Right ventricle myocardium superior (tissue), 1 donor: ENCODE results near the gene KRT78. TPM values are rescaled to one million over a fixed set of nuclear protein-coding genes. Genes with fewer than 3 reads are reported as not detected.

ENCODE experiments used
- ATAC-seq: fragments of 200-7000 bp; cut with Tn5 transposase; one replicate; pipeline ENCODE4 v1.9.1; 2020; ENCODE audit warnings: mild to moderate bottlenecking; ENCODE audit not compliant: poor library complexity
- DNase-seq: peaks from one replicate; pipeline ENCODE4 v3.0.0-alpha.2; 2020
- intact Hi-C: fragments of 100-400 bp; cut with DNase I; formaldehyde crosslinking; loops from one replicate; pipeline ENCODE4 v1.11.2; 2022
- total RNA-seq: library from RNA; stranded (reverse); fragmentation: NEBNext Ultra II Directional; extraction: Animal tissue kit (Norgen Biotek cat#: 25700); gene quantifications from one replicate; pipeline ENCODE4 v1.2.1, GENCODE V29; 2021
- donor health status: DM: no; HTN: yes; CAD: no; lungs with severe emphysema.

KRT78 gene
- total RNA-seq, 1 donor from 2014 or later: not detected

DNA sequence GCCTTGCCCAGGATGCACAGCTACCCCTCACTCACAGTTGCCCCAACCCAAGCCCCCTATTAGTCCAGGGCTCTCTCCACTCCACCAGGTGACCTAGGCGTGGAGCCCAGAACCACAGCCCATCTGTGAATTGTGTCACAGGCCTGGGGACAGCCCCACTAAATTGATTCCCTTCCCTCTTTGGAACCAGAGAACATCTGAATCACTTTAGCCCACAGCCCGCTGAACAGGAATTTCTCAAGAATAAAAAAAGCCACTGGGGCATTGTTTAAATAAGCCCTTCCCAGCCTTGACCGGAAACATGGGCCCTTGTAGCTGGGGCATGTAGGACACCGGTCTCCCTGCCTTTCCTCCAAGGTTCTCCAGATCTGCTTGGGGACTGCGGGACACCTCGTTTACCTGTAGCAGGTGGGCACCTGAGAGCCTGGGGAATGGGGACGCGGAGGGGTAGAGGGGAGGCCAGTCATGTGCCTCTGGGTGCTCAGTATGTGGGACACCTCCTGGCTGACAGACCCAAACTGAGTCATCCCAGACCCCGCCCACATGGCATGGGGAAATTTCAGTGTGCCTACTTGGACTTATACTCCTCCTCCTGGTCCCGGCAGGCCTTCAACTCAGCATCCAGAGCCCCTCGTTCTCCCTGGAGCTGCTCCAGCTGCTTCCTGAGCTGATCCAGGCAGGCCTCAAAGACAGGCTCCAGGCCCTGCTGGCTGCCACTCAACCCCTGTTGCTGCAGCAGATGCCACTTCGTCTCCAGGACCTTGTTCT lies 1.3 kb downstream of the KRT78 start:
- DNase-seq (no peak), ATAC-seq (no peak)
- intact Hi-C loops: no loop called here

DNA sequence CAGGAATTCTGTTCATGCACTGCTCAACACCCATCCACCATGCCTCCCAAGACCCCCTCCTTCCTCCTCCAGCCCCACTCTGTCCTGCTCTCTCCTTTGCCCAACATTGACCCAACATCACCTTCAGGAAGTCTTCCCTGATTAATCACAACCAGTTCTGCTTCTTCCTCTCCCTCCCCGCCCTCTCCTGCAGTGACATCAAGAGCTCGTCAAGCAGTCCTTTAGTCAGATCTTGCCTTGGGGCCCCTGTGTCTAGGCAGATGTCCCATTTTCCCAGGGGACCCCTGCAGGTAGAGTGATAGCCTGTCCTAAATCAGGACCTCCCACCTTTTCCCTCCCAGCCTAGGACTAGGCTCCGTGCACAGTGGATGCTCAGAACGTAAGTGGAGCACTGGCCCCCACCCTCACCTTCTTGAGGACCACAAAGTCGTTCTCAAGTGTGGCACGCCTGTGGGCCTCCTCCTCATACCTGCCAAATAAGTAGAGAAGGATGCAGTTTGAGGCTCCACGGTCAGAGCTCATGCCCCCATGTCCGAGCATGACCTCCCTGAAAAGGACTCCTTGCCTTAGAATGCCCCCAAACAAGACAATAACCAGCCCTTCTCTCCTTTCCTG lies 2.3 kb downstream of the KRT78 start:
- no peak for DNase-seq
- no peak for ATAC-seq
- intact Hi-C loops: no loop called here

DNA sequence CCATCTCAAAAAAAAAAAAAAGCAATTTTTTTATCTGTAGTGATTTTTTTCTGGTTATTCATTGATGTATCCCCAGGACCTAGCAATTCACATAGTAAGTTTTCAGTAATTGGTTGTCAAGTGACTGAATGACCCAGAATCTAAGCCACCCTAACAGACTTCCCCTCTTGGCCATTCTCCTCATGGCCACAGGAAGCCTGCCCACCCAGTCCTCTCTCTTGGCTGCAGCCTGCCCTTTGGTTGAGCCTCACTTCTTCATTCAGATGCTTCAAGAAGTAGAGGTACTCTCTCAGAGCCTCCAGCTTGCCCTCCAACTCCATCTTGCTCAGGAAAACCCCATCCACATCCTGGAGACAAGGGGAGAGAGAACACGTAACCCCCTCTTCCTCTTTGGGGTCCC lies 2.8 kb downstream of the KRT78 start:
- ATAC-seq (no peak), DNase-seq (no peak)
- intact Hi-C loops: no loop called here

DNA sequence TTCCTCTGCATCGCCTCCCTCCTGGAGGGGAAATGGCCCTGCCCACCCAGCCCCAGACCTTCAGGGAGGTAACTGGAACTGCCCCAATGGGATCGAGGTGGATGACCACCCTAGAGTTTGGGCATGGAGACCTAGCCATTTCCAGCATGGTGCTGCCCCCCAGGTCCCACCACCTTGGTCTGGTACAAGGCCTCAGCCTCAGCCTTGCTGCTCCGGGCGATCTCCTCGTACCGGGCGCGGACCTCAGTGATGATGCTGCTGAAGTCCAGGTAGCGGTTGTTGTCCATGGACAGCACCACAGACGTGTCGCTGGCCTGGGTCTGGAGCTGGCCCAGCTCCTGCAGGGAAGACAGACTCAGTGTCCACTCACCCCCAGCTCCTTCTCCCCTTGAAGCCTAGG lies 4.4 kb downstream of the KRT78 start:
- DNase-seq (no peak), ATAC-seq (no peak)
- intact Hi-C loops: no loop called here

DNA sequence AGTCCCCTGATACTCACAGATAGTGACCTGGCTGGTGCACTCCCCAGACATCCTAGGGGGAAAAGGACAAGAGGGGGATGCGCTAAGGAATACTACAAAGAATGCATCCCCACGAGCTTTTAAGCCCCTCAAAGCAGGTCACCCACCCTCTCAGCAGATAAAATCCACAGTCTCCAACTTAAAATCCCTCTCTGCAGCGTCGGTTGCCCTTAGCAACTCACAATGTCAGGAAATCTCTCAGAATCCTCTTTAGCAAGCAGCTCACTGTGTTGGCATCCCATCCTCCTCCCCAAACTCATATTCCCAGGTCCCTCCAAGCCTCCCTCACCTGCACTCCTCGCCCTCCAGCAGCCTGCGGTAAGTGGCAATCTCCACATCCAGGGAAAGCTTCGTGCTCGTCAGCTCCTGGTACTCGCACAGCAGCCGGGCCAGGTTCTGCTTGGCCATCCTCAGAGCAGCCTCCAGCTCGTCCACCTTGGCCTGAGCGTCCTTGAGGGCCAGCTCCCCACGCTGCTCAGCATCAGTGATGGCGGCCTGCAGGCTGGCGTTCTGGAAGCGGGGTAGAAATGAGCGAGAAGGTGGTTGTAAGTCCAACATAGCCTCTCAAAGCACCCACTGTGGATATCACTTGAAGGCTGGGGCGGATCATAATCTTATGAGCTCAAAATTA lies 9.2 kb downstream of the KRT78 start:
- intact Hi-C loops: no loop called here
- no peak for ATAC-seq
- no peak for DNase-seq

DNA sequence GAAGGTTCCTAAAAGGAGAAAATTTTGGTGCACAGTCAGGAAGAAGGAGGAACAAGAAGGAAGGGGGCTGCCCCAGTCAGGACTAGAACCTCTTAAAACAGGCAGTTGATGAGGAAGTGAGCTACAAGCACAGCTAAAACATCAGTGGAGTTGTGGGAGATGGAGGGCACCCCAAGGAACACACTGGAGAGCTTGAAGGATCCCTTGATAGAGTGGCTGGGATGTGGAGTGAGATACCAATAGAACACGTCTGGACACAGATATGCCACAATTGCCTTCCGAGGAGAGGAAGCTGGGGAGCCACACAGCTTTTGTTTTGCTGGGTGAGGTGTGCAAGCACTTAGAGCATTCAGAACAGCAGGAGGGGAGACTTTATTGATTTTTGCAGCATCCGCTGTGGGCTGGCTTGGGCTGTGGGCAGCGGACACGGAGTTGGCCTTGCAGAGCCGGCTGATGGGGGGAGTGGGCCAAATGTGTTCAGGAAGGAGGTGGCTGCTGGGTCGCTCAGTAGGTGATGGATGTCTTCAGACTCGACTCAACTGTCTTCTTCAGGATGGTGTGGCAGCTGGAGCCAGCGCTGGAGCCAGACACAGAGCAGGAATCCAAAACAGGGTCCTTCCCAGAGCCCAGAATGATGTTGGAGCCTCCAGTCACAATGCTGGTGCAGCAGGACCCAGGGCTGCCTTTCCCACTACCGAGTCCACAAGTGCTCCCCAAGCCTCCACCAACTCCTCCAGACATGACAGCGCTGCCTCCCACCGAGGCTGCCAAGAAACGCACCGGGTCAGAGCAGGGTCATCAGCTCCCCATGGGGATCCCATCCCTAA lies 10.0 kb downstream of the KRT78 start:
- no peak for ATAC-seq
- DNase-seq: no peak
- intact Hi-C loops: no loop called here

DNA sequence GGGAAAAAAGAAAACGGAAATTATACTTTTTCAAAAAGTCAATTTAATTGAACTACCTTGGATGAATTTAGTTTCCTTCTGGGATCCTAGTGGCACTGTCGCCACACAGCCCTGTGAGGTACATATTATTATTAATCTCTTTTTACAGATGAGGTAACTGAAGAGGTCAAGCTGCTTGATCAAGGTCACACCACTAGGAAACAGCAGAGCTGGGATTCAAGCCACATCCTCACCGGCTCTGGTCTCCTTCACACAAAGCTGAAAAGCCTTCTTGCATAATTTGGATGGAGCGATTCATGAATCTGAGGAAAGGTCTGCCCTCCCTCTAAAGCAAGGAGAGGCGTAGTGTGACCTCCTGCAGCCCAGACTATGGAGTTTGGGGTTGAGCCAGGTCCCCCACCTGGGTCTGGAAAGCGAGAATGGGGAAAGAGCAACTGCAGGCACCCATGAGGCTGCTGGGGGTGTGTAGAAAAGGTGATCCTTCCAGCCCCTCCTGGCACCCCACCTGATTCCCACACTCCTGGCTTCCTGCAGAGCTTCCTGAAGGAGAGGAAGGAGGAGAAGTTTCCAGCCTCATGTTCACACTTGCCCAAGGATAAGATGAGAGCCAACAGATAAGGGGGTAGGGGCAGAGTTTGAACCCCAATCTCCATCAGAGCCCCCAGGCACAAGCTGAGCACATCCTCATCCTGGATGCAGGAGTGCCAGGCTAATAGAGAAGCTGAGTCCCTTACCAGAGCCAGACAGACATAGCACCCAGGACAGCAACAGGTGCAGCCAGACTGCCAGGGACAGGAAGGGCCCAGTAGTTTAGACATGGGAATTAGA lies 10.8 kb downstream of the KRT78 start:
- intact Hi-C loops: no loop called here
- DNase-seq (no peak), ATAC-seq (no peak)

DNA sequence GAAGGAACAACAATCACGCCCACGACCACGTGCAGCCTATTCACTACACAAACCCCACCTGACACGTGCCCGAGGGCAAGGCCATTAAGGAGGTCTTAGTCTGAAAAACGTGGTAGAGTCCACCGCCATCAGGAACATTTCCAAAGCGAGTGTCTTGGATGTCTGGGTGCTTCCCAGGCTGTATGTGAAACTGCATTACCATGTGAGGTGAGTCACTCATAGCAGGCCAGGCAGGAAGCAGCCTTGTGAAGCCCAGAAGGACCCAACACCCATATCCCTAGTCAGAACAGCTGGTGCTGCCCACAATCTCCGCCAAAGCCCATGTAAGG lies 11.4 kb downstream of the KRT78 start:
- DNase-seq: no peak
- intact Hi-C loops: no loop called here

DNA sequence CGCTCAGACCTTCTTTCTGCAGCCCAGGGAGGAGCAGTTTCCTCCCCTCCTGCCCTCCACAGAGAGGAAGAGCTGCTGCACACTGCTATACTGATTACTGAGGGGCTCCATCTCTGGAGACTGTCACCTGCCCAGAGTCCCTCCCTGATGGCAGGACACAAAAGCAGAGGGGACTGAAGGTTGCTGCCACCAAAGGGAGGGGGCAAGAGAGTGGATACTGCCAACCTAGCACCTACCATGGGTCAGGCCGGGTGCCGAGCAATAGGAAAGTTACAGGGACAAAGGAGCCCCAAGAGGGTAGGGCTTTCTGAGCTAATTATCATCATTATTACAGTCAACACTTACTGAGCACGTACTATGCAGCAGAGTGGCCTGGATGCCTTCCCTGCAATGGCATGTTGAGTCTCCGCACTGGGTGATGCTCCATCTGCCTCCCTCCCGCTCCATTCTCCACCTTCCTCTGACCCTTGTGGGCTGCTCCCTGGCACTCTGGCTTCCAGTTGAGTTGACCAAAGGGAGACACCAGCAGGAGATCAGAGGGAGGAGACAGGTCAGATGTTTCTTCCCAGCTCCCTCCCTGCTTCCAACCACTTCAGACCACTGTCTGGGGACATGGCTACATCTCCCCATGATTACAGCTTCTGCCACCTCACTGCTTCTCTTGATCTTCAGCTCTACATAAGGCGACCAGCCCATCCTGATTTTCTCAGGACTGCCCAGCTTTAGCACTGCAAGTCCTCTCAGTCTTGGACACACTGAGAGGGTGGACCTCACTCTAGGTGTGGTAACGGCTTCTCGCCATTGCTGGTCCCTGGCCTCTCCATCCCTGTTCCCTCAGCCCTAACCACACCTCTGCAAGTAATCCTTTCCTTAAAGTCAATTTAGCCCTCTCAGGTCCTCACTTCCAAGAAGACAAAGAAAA lies 12.0 kb downstream of the KRT78 start:
- ATAC-seq (no peak), DNase-seq (no peak)
- intact Hi-C loops: no loop called here

More for the DNA sequence above, 11.4 kb downstream of the KRT78 start:
- ATAC-seq: no peak

DNA sequence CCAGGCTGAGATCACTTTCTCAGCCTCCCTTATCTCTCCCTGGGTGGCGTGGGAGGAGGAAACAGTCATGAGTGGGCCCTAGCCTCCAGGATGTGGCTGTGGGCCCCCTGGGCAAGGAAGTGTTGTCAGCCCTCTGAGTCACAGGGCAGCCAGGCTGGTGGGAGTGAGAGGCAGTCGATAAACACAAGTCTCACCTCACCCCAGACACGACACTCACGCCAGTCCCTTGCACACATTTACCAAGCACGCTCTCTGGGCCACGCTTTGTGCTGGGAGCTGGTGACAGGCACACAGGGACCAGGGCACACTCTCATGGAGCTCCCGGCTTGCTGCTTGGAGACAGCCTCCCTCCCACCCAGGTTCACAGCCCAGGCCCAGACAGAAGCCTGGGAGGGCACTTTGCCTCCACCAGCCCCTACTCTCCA lies 12.7 kb downstream of the KRT78 start:
- DNase-seq (no peak), ATAC-seq (no peak)
- intact Hi-C loops: no loop called here

DNA sequence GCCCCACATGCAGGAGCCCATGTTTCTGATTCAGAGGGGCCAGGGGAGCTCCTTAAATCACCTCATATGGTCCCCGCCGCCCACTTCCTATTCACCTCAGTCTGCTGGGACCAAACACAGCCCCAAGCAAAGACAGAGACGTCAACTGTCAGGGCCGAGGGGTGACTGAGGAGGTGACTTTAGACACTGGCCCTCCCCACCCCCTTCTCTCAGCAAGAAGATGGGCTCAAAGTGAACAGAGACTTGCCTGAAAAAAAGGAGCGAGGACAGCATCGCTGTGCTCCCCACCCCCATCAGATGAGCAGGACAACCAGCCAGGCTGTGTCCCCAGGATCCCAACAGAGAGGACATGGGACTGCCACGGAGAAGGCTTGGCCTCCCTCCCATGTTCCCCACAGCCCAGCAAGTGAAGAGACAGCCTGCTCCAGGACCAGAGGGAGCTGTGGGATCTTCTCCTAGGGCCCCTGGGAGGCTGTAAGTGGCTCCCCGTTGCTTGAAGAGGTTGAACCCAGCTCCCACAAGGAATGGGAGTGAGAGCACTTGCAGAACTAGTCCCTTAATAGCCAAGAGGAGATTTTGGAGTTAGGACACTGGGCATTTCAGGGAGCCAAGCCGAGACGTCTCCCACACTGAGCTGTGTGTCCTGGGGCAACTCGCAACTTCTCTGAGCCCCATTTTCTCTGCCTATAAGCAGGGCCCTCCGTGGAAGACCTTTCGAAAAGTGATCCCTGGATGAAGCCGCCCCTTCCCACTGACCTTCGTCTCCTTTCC lies 13.3 kb downstream of the KRT78 start:
- intact Hi-C loops: no loop called here
- DNase-seq (no peak), ATAC-seq (no peak)

DNA sequence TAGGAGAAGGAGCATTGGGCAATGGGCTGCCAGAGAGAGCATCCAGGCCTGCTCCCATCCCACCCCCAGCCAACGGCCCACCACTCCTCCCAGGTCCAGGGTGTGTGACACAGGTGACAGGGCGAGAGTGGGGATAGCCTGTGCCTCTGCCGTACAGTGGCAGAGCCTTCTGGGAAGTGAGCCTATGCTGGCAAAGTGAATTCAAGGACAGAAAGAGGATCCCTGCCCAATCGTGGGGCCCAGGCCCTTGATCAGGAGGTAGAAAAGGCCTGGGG lies 14.1 kb downstream of the KRT78 start:
- intact Hi-C loops: no loop called here
- DNase-seq: no peak
- ATAC-seq: no peak

DNA sequence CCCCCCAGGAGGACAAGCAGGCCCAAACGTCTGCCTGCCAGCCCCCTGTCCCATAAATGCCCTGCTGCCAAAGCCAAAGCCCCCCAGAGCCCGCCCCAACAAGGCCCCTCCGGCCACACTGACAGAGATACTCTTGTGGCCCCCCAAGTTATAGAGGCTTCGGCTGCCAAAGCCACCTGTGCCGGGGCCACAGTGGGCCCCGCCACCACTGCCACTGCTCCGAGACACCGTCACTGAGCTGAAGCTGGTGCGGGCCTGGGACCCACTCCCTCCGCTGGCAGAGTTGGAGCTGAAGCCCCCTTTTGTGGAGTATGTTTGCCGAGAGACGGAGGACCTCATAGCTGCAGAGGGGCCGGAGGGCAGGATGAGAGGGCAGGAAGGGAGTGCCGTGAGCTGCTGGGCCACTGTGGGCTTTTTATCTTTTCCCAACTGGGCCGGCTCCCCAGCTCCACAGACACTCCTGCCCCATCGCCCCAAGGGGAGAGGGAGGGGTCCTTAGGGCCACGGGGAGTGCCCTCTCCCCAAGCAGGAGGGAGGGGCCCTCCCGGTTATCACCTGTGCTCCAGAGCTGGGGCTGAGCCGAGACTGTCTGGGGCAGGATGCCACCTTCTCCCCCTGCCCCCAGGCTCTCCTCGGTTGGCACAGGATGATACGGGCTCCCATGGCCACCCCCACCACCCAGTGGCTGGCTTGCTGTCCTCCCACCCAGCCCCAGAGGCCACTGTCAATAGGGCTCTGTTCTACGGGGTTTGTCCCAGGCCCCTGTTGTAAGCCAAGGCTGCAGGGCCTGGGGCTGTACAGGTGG lies 14.7 kb downstream of the KRT78 start, which contains the start of gene KRT79:
KRT79 (minus strand) TSS at position 390 of the 805 bp plus-strand sequence; CDS start at position 339, 51 bp downstream.
- intact Hi-C loops: no loop called here
- DNase-seq (no peak), ATAC-seq (no peak)

DNA sequence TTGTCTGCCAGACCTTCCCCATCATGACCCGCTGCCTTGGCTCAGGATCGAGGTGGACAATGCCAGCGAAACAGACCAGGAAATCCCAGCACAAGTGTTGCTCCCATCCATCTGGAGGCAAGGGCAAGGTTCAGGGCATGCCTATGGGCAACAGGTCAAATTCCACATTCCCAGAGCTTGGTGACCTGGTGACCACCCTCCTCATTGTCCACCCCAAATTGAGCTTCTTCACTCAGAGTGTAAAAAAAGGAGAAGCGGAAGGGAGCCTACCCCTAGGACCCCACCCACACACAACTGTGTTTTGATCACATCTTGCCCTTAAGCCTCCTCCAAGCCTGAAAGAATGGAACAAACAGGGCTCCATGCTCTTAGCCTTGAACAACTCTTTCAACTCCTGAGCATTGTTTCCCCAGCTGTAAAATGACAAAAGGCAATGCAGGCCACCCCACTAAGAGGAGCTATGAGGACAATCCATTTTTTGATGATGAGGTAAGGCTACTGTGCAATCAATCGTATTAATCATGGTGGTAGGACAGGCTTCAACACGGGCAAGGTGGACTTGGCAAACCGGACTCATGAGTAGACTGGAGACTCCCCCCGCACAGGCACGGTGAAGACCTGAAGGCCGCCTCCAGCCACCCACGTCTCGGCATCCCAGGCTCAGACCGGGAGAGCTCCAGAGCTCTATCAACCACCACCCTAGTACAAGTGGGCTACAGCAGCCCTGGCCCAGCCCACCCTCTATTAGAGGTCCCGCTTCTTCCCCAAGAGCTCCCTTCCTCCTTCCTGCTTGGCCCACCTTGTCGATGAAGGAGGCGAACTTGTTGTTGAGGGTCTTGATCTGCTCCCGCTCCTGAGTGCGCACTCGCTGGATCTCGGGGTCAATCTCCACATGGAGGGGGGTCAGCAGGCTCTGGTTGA lies 15.5 kb downstream of the KRT78 start:
- DNase-seq (no peak), ATAC-seq (no peak)
- intact Hi-C loops: no loop called here

DNA sequence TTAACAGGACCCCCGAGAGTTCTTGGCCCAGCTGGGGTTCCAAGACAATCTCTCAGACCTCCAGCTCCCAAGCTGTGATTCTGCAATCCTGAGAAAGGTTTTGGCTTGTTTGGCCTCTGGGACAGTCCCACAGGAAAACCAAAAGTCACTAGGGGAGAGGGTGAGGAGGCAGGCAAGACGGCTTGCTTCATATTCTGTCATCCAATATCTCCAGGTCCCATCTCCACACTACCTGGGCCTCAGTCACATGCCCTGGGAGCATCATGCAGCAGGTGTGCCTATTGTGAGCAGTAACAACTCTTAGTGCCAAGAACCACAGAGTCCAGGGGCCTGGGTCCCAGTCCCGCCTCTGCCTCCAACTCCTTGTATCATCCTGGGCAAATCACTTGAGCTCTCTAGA lies 16.3 kb downstream of the KRT78 start:
- DNase-seq (no peak), ATAC-seq (no peak)
- intact Hi-C loops: no loop called here
